ENCODE data around the gene WDR7.

Gene WDR7

DNA sequence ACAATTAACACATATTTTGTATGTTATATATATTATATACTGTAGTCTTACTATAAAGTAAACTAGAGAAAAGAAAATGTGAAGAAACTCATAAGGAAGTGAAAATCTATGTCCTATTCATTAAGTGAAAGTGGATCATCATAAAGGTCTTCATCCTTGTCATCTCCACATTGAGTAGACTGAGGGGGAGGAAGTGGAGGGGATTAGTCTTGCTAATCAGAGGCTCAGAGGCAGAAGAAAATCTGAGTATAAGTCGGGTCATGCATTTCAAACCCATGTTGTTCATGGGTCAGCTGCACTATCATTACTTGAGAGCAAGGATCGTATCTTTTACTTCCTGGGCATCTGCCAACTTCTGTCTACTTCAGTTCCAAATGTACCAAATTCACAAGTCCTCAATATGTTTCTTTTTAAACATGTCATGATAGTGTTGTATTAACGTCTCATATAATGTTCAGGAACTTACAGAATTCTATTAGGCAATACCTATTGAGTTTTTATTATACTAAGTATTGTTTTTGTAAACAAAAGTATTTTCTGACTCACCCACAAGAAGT, 286.8 kb downstream of the WDR7 start:
- DNase-seq (ENCODE audit: low read depth), result no peak

DNA sequence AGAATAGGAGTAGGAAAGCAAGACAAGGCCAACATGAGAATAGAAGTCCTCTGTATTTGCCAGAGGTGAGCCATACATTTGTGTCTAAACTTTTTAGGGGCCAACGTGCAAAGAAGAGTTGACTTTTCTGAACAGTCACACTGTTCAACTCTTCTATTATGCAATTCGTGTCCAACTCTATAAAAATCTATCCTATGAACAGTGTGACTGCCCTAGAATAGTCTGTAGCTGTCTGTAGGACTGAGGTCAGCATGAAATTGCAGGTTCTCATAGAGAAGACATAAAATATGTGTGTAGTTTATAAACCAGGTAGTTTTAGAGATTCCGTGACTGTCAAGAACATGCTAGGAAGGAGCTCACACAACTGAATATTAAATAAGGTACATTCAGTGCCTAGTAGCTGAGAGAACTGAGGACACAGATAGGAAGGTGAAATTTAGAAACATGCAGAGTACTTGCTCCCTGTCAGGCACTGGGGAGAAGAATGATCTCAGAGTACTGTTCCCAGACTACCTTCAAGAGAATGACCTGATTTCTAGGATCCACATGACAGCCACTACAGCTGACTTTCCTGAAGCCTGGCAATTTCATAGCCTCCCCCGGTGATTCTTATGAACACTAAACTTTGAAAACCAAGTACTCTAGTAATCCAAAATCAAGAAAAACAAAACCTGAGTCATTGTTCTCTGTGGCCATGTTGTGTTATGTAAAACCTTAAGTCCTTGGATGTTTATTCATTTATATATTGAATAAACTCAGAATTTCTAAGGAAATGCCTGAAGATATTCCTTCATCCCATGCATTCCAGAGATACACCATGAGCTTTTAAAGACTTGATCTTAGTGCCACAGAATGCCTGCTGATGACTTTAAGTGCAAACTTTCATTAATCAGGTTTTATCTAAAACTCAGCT, 294.3 kb downstream of the WDR7 start:
- DNase-seq (ENCODE audit: low read depth), result no peak

DNA sequence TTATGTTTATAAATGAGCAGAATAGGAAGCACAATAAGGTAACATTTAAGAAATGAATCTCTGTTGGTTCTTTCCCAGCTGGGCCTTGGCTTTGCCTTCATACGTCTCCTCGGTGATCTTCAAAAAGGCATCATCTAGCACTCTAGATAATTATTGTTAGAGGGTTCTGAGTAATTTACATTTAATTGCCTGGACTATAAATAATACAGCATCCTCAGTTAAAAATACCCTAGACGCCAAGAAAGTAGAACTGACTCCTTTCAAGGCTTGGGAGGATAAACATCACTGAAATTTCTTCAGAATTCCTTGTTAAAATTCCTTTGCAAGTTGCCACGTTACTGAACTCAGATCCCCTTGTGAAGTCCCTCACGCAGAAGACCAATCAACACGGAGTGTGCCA, 296.1 kb downstream of the WDR7 start:
- DNase-seq (ENCODE audit: low read depth), result no peak

DNA sequence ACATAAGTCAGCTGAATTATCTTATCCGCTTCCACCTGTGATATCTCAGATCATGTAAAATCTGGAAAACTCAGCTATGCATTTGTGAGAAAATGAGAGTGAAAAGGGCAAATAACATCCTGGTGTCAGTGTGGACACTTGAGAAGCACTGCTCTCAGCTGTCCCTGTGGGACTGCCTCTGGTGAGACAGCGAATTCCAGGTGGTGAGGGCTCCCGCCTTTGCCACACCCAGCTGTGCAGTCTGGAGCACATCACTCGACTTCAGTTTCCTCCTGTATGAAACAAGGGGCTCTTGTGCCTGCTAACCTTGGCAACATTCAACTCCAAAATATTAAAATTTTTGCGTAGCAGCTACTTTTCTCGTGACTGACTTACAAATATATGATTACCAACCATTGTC, 300.9 kb downstream of the WDR7 start:
- no peak for DNase-seq (ENCODE audit: low read depth)

DNA sequence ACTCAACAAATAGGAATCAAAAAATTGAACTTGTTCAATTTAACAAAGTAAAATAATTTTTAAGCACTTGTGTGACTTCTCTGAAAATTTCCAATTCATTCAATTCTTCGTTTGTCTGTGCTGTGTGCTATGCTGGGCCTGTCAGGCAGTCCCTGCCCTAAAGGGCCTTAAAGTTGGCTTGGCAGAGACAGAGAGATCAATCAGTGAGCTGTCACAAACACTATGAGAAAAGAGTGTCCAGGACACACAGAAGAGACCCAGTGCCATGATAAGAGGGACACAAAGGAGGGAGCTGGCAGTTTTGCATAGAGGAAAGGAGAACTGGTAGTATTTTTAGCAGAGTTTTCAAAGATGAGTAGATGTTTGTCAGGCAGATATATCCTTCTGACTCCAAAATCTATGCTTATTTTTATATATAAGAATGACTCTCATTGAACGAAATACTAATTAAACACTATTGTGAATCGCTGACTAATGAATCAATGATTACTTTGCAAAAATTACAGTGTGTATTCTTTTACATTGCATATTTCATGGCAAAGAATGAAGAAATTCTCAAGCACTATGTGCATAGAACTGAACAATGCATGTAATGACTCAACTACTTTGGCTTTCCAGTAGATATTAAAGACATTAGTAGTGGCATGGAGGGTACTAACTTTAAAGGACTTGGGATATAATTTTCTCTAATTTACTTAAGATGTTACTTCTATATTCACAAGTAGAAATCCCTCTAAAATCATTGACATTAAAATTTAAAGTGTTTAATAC, 302.5 kb downstream of the WDR7 start:
- no peak for DNase-seq (ENCODE audit: low read depth)

DNA sequence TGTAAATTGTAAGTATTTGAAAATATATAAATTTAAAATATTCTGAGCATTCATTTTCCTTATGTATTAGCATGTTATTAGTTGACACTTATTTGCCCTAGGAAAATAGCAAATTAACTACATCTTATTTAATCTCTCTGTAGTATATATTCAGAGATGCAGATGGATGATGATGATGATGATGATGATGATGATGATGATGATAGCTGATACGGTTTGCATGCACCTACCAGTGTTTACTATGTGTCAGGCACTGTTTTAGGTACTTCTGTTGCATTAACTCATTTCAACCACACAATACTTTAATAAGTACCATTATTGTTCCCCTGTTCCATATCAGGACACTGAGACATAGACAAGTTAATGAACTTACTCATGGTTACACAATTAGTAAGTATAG, 304.3 kb downstream of the WDR7 start:
- DNase-seq (ENCODE audit: low read depth), result no peak

DNA sequence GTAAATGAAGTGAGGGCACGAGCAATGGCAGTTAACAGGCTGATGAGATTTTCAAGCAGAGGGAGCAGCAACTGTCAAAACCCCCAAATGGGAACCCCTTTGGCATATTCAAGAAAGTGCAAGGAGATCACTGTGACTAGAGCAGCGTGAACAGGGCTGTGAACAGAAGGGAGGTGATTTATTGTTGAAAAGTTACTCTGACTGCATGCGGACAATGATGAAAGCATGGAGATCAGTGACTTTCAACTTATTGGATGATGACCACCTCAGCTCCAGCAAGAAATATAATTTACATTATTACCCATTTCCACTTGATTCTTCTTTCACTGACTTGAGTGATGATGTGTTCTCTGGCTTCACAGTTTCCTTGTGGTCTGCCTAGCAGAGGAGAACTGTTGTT, 308.0 kb downstream of the WDR7 start:
- DNase-seq (ENCODE audit: low read depth), result no peak

DNA sequence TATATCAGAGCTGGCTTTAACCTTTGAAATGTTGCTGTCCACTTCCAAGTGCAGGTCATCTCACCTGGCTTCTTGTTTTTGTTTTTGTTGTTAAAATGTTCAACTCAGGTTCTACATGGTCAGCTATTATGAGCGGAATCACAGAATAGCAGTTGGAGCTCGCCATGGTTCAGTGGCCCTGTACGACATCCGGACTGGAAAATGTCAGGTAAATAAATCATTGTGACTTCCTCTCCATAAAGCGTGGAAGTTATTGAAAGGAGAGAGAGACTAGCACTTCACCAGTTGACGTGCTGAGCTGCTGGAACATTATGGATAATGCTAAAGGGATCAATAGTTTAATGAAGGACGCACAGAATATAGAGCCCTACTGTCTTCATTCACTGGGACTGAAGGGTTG, 311.2 kb downstream of the WDR7 start:
- no peak for DNase-seq (ENCODE audit: low read depth)

DNA sequence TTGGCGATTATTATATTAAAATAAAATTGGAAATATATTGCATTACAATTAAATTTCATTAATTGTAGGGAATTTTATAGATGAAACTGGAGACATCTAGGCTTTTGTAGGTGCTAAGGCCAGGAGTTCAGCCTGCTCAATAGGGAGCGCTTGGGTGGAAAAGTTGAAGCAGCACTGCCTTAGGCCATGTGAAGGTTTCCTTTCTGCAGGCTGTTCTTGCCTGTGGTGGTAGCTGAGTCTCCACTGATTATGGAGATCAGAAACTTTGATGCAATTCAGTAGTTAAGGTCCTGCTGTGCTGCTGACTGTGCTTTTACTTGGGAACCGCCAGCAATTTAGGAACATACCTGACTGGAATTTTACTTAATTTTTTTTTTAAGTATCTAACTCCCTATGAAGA, 315.9 kb downstream of the WDR7 start:
- DNase-seq (ENCODE audit: low read depth), result no peak

DNA sequence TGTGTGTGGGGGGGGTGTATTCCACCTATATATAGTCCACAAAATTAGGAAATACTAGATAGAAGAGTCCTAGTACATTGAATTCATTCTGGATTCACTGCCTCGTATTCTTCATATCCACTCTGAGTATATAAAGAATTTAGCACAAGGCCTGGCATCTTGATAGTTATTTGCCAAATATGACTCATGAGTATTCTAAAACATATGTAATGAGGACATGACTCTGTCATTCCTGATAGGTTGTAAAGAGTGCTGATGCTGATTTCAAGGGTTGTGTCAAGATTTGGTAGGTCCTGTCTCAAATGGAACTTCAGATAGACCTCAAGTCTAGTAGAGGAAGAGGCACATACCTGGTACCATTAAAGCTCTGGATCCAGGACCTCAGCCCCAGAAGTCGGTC, 322.3 kb downstream of the WDR7 start:
- no peak for DNase-seq (ENCODE audit: low read depth)

DNA sequence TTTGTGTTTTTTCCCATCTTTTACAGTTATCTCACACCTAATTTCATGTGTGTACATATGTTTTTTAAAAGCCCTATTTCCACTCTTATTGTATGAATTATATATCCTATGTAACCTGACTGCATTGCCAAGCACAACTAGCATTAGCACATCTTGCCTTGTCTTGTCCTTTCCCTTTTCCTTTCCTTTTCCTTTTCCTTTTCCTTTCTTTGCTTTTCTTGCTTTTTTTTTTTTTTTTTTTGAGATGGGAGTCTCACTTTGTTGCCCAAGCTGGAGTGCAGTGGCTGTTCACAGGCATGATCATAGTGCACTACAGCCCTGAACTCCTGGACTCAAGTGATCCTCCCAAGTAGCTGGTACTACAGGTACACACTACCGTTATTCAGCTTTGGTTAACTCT, 323.0 kb downstream of the WDR7 start:
- no peak for DNase-seq (ENCODE audit: low read depth)

DNA sequence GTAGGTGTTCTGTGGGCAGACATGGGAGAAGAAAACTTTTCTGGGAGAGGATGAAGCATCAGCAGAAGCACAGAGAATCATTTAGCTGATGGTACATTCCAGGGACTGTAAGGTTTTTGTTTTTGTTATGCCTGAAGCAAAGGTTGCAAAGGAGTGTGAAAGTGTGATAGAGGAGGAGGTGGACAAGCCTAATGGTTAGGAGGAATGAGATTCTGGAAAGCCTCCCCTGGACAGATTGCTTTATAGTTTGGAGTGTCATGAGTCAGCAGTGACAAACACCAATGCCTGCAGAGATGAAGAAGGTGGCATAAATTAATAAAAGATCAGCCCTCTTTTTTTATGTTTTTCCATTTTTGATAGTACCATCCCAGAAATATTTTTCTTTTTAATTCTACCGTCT, 324.1 kb downstream of the WDR7 start:
- DNase-seq (ENCODE audit: low read depth), result no peak

DNA sequence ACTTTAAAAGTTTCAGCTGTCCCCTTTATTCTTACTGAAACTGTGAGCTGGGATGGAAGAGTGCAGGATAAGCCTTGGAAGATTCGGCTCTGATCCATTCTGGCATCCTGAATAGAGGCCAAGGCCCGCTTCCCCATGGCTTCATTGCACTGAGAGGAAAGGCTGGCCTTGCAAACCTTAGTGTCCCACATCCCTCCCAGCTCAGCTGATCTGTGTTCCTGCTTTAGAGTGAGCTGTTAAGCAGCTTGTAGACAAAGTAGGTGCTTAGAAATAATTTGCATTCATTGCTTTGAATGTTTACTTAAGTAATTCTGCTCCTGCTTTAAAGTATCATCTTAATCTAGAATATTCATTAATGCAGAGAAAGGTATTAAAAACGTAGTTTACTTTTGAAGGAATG, 326.1 kb downstream of the WDR7 start:
- DNase-seq (ENCODE audit: low read depth), result no peak

DNA sequence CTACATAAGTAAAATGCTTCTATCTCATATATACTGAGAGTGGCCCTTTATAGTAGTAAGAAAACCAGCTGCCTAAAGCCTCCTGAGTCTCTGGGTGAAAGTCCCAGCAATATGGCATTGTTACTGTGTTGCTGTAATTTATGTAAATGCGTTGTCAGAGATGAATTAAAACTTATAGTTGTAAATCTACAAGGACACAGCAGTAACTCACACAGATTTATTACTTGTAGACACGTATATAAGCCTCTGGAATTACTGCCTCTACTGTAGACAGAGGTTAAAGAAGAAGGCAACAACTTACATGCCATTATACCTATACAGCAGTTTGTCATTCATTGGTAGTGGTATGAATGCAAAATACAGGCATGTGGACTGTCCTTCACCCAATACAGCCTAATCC, 326.6 kb downstream of the WDR7 start:
- DNase-seq (ENCODE audit: low read depth), result no peak

DNA sequence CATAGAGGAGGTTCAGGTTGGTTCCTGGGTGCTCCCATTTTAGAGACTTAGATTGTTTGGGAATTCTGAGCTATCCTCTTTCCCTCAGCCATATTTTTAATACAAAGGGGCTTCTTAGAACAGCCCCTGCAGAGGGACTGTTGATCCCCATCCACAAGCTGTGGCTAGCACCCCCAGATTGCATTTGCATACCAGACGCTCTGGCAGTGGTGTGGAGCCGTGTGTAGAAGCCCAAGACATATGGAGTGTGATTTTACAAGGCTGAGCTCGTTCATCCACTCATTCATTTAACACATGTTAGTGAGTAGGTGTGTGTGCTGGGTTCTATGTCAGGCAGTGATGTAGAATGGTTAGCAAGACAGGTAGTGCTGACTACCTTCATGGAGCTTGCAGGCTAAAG, 329.0 kb downstream of the WDR7 start:
- no peak for DNase-seq (ENCODE audit: low read depth)

DNA sequence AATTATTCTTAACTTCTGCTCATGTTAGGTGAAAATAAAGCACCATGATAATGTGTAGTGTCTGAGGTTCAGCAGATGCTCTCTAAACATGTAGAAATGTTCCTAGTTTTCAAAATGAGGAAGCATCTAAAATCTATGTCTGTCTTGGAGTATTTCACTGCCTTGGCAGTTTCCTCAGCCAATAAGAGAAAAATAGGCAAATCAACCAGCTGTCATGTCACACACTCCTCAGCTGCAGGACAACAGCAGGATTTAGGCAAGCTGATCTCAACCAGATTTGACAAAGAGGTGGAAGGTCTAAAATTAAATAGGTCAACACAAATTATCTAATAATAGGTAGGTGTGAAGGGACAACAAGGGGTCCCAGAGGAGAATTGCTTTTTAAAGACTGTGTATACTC, 331.6 kb downstream of the WDR7 start:
- no peak for DNase-seq (ENCODE audit: low read depth)

DNA sequence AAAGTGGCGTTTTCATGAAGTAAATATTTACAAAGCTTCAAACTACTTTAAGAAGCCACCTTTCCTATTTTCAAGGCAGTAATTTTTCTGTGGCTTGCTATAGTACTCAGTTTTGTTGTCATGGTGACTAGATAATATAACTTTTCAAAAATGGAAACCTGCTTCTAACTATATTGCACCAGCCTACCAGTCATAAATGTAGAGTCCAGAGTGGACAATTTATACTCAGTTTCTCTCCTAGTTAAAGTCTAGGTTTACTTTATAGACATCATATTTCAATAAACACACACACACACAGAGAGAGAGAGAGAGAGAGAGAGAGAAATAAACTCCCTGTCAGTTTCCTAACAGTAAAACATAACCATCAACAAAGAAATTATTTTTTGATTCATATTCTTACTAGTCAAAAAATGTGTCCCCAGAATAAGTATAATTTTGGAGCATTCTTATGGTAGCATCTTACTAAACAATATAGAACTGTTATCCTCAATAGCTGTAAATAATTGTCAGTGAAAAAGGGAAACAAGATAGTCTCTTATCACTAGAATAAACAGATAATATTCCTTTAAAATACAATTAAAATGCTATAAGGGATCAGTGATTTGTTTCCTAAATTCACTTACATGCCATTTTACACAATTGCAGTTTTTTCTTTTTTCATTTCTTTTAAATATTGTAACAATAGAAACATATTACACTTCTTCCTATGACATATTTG, 332.3 kb downstream of the WDR7 start:
- no peak for DNase-seq (ENCODE audit: low read depth)

DNA sequence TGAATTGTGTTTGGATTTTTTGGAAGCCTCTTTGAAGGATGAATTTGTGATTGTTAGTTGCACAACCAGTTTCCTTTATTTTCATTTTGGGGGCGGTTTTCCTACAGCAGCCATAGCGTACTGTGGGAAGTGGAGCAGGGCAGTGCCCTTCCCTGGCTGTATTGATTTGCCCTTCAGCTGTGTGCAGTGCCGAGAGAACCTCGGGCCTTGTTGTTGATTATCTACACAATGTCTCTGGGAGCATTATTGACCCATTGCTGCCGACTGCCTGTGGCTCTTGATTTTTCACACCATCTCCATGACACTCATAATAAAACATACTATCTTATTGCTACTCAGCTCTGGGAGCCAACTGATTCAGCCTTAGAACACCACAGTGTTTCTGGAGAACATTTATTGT, 333.6 kb downstream of the WDR7 start:
- DNase-seq (ENCODE audit: low read depth), result no peak

DNA sequence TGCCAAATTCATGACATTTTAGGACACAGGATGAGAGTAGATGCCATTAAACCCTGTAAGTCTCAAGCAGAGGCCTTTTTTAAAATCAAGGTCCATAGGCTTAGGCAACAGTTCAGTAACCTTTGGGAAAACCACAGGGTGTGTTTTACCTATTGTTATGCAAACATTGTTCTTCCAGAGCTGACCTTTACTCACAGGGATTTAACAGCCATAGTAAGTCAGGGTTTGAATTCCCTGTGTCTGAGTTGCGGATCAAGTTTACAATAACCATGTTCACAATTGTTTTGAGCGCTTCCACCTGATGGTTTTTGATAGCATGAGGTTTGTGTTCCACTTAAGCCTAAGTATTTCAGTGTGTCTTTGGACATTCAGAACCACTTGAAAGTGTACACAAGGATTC, 335.7 kb downstream of the WDR7 start:
- DNase-seq (ENCODE audit: low read depth), result no peak

DNA sequence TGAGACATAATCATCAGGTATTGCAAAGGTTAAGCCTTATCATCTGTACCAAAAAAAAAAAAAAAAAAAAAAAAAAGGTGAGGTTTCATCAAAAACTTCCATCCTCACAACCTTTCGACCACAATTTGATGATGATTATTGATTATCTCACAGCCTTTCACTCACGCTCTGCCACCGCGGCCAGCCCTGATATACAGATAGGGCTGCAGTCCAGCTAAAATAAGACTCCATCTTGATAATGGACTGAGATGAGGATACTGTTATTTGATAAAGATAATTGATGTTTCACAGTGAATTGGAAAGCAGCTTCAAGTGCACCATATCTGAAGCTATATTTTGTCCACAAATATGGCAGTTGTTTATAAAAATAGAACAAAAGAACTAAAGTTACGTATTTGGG, 336.1 kb downstream of the WDR7 start:
- DNase-seq (ENCODE audit: low read depth), result no peak

DNA sequence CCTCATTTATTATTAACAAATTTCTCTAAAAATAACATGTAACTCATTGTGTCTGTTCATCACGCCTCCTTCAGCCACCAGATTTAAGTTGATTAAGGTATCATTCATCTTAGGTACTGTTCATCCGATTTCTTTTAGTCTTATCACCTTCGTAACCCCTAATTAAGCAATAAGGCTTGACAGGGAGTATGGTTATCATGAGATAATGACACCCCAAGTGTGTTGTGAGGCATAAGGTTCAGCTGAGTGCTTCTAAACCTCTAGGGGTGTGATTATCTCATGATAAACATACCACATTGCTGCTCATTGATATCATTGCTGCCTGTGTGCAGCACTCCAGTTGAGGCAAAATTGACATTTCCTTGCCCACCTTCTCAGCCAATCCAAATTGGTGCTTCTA, 336.9 kb downstream of the WDR7 start:
- no peak for DNase-seq (ENCODE audit: low read depth)

DNA sequence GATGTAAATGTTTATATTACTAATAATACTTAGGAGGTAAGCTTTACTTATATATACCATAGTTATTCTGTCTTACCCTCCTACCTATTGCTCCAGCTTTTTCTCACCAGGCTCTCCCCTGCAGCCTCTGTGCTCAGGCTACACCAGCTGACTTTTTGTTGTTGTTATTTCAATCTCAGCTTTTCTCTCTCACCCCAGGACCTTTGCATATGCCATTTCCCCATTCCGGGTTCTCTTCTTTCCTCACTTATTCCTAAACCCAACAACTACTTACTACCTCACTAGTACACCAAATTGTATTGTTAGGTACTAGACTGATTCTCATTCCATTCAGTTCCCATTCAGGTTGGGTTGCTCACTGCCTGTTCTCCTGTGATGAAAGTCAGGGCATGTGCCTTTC, 339.5 kb downstream of the WDR7 start:
- no peak for DNase-seq (ENCODE audit: low read depth)

DNA sequence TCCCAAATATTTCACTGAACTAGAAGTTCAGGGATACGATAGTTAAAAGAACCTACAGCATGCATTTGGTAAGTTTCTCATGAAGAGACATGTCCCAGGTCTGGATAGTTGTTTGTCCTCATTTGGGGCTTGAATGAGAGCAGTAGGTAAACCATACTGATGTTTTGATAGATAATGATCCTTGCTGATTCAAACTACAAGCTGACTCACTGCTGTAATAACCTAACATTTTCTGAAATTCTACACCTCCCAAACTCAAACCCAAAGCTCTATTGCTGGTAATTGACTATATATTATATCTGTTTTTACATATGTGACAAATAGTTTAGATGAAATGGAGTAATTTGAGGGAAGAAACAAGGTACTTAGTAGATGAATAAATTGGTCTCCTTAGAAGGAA, 341.6 kb downstream of the WDR7 start:
- no peak for DNase-seq (ENCODE audit: low read depth)

Data from stimulated activated CD8-positive, alpha-beta memory T cell treated with anti-CD3 and anti-CD28 coated beads, Interleukin-12 subunit alpha, Interleukin-12 subunit beta, amount 100 ng/mL, for 1 hour (primary cell).